AG09309 (cell line): ENCODE data around the gene TM4SF1.

Source experiments
- DNase-seq: peaks from one replicate; pipeline ENCODE4 v3.0.0-alpha.2; 2010; ENCODE audit warnings: low read depth
- H3K4me3 ChIP-seq: 2 replicates; pipeline ENCODE4 v1.5.1; 2011; ENCODE audit warnings: mild to moderate bottlenecking, low read depth, low read length, moderate library complexity; ENCODE audit not compliant: control insufficient read depth
- TF ChIP-seq, protein P1 (sequence below): IDR thresholded peaks from 2 replicates; pipeline ENCODE4 v1.5.1; 2011; ENCODE audit warnings: mild to moderate bottlenecking, low read depth, low read length, inconsistent platforms; ENCODE audit not compliant: insufficient read depth, control insufficient read depth; ENCODE audit errors: missing control alignments

The TM4SF1 gene

DNA sequence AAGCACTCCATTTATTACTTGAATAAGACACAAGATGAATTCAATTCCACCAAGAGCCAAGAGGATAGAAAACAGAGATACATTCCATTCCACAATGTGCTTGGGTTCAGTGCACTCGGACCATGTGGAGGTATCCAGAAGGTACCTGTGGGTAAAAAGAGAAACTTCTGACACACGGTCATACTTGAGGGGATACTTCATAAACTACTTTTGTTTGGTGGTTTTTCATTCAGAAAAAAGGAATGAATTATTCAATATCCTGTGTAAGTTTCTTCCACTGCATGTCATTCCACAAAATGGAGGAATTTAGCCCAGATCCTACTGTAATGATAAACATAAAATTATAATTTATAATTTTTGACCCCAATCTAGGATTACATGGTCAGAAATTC is 5.7 kb downstream of the TM4SF1 start:
- DNase-seq, result no peak
- TF ChIP-seq, protein P1, sequence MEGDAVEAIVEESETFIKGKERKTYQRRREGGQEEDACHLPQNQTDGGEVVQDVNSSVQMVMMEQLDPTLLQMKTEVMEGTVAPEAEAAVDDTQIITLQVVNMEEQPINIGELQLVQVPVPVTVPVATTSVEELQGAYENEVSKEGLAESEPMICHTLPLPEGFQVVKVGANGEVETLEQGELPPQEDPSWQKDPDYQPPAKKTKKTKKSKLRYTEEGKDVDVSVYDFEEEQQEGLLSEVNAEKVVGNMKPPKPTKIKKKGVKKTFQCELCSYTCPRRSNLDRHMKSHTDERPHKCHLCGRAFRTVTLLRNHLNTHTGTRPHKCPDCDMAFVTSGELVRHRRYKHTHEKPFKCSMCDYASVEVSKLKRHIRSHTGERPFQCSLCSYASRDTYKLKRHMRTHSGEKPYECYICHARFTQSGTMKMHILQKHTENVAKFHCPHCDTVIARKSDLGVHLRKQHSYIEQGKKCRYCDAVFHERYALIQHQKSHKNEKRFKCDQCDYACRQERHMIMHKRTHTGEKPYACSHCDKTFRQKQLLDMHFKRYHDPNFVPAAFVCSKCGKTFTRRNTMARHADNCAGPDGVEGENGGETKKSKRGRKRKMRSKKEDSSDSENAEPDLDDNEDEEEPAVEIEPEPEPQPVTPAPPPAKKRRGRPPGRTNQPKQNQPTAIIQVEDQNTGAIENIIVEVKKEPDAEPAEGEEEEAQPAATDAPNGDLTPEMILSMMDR, result no peak
- no peak overlapping the region for H3K4me3 ChIP-seq

GRCh38 chr3:149371001-149371722 is 6.3 kb downstream of the TM4SF1 start:
- DNase-seq, result no peak
- H3K4me3 ChIP-seq, result no peak overlapping the region
- TF ChIP-seq, protein P1, result no peak

DNA sequence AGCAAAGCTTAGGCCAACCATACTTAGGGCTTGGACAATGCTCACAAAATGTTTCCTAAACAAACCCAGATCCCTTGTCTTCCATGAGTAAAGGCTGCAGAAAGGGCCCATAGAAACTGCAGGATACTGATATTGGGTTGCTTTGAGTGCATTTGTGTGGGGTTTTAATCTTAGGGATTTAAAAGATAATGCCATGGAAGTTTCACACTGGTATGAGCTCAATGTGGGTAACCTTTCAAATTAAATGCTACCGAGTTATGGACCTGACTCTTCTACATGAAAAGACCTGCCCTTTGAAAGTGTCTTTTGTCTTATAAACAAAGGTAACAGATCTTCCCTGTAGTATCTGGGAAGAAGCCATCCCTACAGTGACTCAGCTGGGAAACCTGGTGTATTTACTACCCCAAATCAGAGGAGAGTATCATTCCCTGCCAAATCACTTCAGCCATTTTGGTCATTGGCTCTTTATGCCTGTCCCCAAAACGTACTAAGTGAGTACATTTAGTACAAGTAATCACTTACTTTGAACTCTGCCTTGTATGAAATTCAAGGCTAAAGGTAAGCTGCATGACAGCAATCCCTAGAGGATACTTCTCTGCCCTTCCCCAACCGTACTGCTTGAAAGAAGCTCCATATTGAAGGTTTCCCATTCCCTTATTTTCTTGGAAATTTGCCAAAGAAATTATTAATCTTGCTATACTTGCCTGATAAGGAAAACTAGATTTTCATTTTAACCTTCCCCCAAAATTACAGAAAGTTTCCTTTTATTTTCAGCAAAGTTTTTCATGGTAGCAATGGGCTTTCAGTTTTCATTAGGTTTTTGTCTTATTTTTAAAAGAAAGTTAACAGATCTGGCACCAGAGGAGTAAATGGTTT is 7.2 kb downstream of the TM4SF1 start:
- TF ChIP-seq, protein P1, result no peak
- no peak for DNase-seq
- no peak overlapping the region for H3K4me3 ChIP-seq

GRCh38 chr3:149368674-149369497 is 8.6 kb downstream of the TM4SF1 start:
- TF ChIP-seq, protein P1, result no peak
- DNase-seq, result no peak
- no peak overlapping the region for H3K4me3 ChIP-seq

- TF ChIP-seq, protein P1, result no peak
- no peak for DNase-seq
- no peak overlapping the region for H3K4me3 ChIP-seq
These were observed 9.2 kb downstream of the TM4SF1 start for GRCh38 chr3:149368201-149368673.

GRCh38 chr3:149366941-149367840 is 10.3 kb downstream of the TM4SF1 start:
- no peak for DNase-seq
- TF ChIP-seq, protein P1, result no peak

More at GRCh38 chr3:149366941-149367840, 10.3 kb downstream of the TM4SF1 start:
- no peak overlapping the region for H3K4me3 ChIP-seq
